ENCODE results near the gene PCDHAC2.

The PCDHAC2 gene

GRCh38 chr5:141001844-141002604, 35.7 kb downstream of the PCDHAC2 start:
- no peak for DNase-seq (ENCODE audit: low read depth)
- no peak overlapping the region for H3K4me3 ChIP-seq (ENCODE audit: low read length)

GRCh38 chr5:141002605-141002965, 36.3 kb downstream of the PCDHAC2 start:
- no peak for DNase-seq (ENCODE audit: low read depth)
- H3K4me3 ChIP-seq (ENCODE audit: low read length) = no peak overlapping the region
- no peak for TF ChIP-seq CTCF (conservative IDR thresholded peaks at IDR 0.05; ENCODE audit: low read length)

More at GRCh38 chr5:141001844-141002604, 35.7 kb downstream of the PCDHAC2 start:
- no peak for TF ChIP-seq CTCF (conservative IDR thresholded peaks at IDR 0.05; ENCODE audit: low read length)

- no peak for TF ChIP-seq CTCF (conservative IDR thresholded peaks at IDR 0.05; ENCODE audit: low read length)
- no peak for DNase-seq (ENCODE audit: low read depth)
- H3K4me3 ChIP-seq (ENCODE audit: low read length) = no peak overlapping the region
Observed at GRCh38 chr5:141003031-141003430, 36.8 kb downstream of the PCDHAC2 start.

GRCh38 chr5:141003791-141004611, 37.7 kb downstream of the PCDHAC2 start:
- H3K4me3 ChIP-seq (ENCODE audit: low read length) = no peak overlapping the region
- no peak for DNase-seq (ENCODE audit: low read depth)
- no peak for TF ChIP-seq CTCF (conservative IDR thresholded peaks at IDR 0.05; ENCODE audit: low read length)

GRCh38 chr5:141007791-141008190, 41.5 kb downstream of the PCDHAC2 start:
- no peak for DNase-seq (ENCODE audit: low read depth)
- no peak for TF ChIP-seq CTCF (conservative IDR thresholded peaks at IDR 0.05; ENCODE audit: low read length)

GRCh38 chr5:141010047-141010793, 43.9 kb downstream of the PCDHAC2 start:
- no peak for DNase-seq (ENCODE audit: low read depth)
- H3K4me3 ChIP-seq (ENCODE audit: low read length) = no peak overlapping the region
- no peak for TF ChIP-seq CTCF (conservative IDR thresholded peaks at IDR 0.05; ENCODE audit: low read length)

More at GRCh38 chr5:141007791-141008190, 41.5 kb downstream of the PCDHAC2 start:
- no peak overlapping the region for H3K4me3 ChIP-seq (ENCODE audit: low read length)

Measured in AG10803 (cell line).